A549 (cell line): ENCODE data around the gene TWIST1. TPM values are rescaled to one million over a fixed set of nuclear protein-coding genes. Genes with fewer than 3 reads are reported as not detected.

Experiments
- ATAC-seq, 2 experiments: fragments of 200-7000 bp in 1 of 2; fragments of >200 bp in 1 of 2; cut with Nextera tagmentation in 1 of 2; cut with Tn5 transposase in 1 of 2; 3 replicates each; pipeline versions ENCODE4 v1.8.0 to v1.9.1; 2018 to 2020; ENCODE audit warnings: mild to moderate bottlenecking in 1 of 2, moderate library complexity in 1 of 2
- CTCF ChIA-PET: fragments of 300-600 bp; sonication (Branson Sonifier 250); formaldehyde crosslinking; extraction: SDS; loops from one replicate; lab custom pipeline; 2021; ENCODE audit warnings: antibody characterized with exemption, inconsistent platforms; lab: Yijun Ruan, JAX
- POLR2A ChIA-PET: fragments of 350-600 bp; formaldehyde crosslinking; extraction: SDS; loops from one replicate; lab custom pipeline; 2021; ENCODE audit warnings: antibody characterized with exemption, inconsistent platforms; lab: Yijun Ruan, JAX
- DNase-seq, 2 experiments: peaks; one replicate each; pipeline versions ENCODE4 v3.0.0 to v3.0.0-alpha.2; 2011 to 2016; ENCODE audit warnings: low read depth in 1 of 2, low spot score in 1 of 2
- FAIRE-seq: peaks from 2 replicates; lab custom pipeline; 2011; peaks lifted over from hg19 to GRCh38; lab: Jason Lieb, UNC
- H3K27ac ChIP-seq, 2 experiments: fragments of >200 bp; sonication (Bioruptor Twin); formaldehyde crosslinking; 3 replicates each; pipeline ENCODE4 v1.5.1; 2016 to 2017
- H3K4me1 ChIP-seq: fragments of >200 bp; sonication (Bioruptor Twin); formaldehyde crosslinking; 3 replicates; pipeline ENCODE4 v1.6.1; 2016
- H3K4me2 ChIP-seq: fragments of >200 bp; sonication (Bioruptor Twin); formaldehyde crosslinking; 3 replicates; pipeline ENCODE4 v1.6.1; 2016
- H3K4me3 ChIP-seq: fragments of >200 bp; sonication (Bioruptor Twin); formaldehyde crosslinking; 3 replicates; pipeline ENCODE4 v1.5.1; 2016
- H3K9me3 ChIP-seq: fragments of >200 bp; sonication (Bioruptor Twin); formaldehyde crosslinking; 3 replicates; pipeline ENCODE4 v1.6.1; 2016
- ATOH8 ChIP-seq: fragments of 250-450 bp; sonication (Bioruptor Pico); IDR thresholded peaks from 2 replicates; pipeline ENCODE4 v1.5.0; 2020; ENCODE audit warnings: low read depth, mild to moderate bottlenecking, moderate library complexity
- BCL3 ChIP-seq: fragments of >200 bp; sonication (Bioruptor Twin); formaldehyde crosslinking; IDR thresholded peaks from 3 replicates; pipeline ENCODE4 v1.6.1; 2016
- CBX2 ChIP-seq: fragments of 200-600 bp; sonication (generic); IDR thresholded peaks from 2 replicates; pipeline ENCODE4 v1.6.1; 2016; ENCODE audit warnings: low read depth, mild to moderate bottlenecking, borderline replicate concordance
- CEBPB ChIP-seq, 2 experiments: fragments of >200 bp in 1 of 2; sonication (Bioruptor Twin) in 1 of 2; formaldehyde crosslinking in 1 of 2; IDR thresholded peaks; 2 replicates each; pipeline ENCODE4 v1.6.1; 2012 to 2016
- CHD2 ChIP-seq: fragments of 150-350 bp; IDR thresholded peaks from 2 replicates; pipeline ENCODE4 v1.6.1; 2014; ENCODE audit warnings: low read length; ENCODE audit not compliant: partially characterized antibody
- CTCF ChIP-seq: fragments of >200 bp; sonication (Bioruptor Twin); formaldehyde crosslinking; IDR thresholded peaks from 3 replicates; pipeline ENCODE4 v1.5.1; 2016
- E2F6 ChIP-seq: IDR thresholded peaks from 2 replicates; pipeline ENCODE4 v1.6.1; 2012; ENCODE audit warnings: low read depth, borderline replicate concordance
- EP300 ChIP-seq, 2 experiments: fragments of >200 bp; sonication (Bioruptor Twin); formaldehyde crosslinking; IDR thresholded peaks; 2 replicates in 1 of 2; 3 replicates in 1 of 2; pipeline ENCODE4 v1.6.1; 2016 to 2017
- FOSB ChIP-seq: fragments of 250-450 bp; sonication (Bioruptor Pico); IDR thresholded peaks from 2 replicates; pipeline ENCODE4 v1.5.0; 2020; ENCODE audit warnings: mild to moderate bottlenecking, moderate library complexity
- GATA3 ChIP-seq: IDR thresholded peaks from 2 replicates; pipeline ENCODE4 v1.6.1; 2012; ENCODE audit warnings: borderline replicate concordance
- HOXB5 ChIP-seq: fragments of 250-450 bp; sonication (Bioruptor Pico); IDR thresholded peaks from 2 replicates; pipeline ENCODE4 v1.5.0; 2020; ENCODE audit warnings: mild to moderate bottlenecking, moderate library complexity
- MAX ChIP-seq: IDR thresholded peaks from 2 replicates; pipeline ENCODE4 v1.6.1; 2012
- MYC ChIP-seq: IDR thresholded peaks from 2 replicates; pipeline ENCODE4 v1.6.1; 2012; ENCODE audit warnings: mild to moderate bottlenecking, inconsistent platforms, low read length, improper control_type of control experiment, borderline replicate concordance
- NR3C1 ChIP-seq: fragments of >200 bp; sonication (Bioruptor Twin); formaldehyde crosslinking; IDR thresholded peaks from 3 replicates; pipeline ENCODE4 v1.6.1; 2017
- POLR2AphosphoS2 ChIP-seq: conservative IDR thresholded peaks from 2 replicates; pipeline ENCODE4 v1.6.1; 2012; ENCODE audit warnings: low read length, improper control_type of control experiment, inconsistent platforms
- RAD21 ChIP-seq, 2 experiments: fragments of >200 bp in 1 of 2; sonication (Bioruptor Twin) in 1 of 2; formaldehyde crosslinking in 1 of 2; IDR thresholded peaks in 1 of 2; conservative IDR thresholded peaks in 1 of 2; 2 replicates in 1 of 2; 3 replicates in 1 of 2; pipeline ENCODE4 v1.6.1; 2012 to 2018; ENCODE audit warnings: inconsistent platforms in 1 of 2
- RCOR1 ChIP-seq: fragments of 150-350 bp; IDR thresholded peaks from 2 replicates; pipeline ENCODE4 v1.6.1; 2014; ENCODE audit warnings: antibody characterized with exemption, low read length, low read depth
- REST ChIP-seq: fragments of 200-600 bp; sonication (generic); IDR thresholded peaks from 2 replicates; pipeline ENCODE4 v1.6.1; 2016; ENCODE audit warnings: antibody characterized with exemption, mild to moderate bottlenecking, moderate library complexity
- SREBF2 ChIP-seq: fragments of 450-650 bp; IDR thresholded peaks from 2 replicates; pipeline ENCODE4 v1.6.1; 2014; ENCODE audit warnings: mild to moderate bottlenecking, moderate library complexity
- TFCP2L1 ChIP-seq: fragments of 250-450 bp; sonication (Bioruptor Pico); IDR thresholded peaks from 2 replicates; pipeline ENCODE4 v1.5.0; 2021; ENCODE audit warnings: mild to moderate bottlenecking
- ZNF302 ChIP-seq: fragments of 250-450 bp; sonication (Bioruptor Pico); IDR thresholded peaks from 2 replicates; pipeline ENCODE4 v1.9.0; 2021; ENCODE audit warnings: inconsistent platforms, mild to moderate bottlenecking, moderate library complexity
- WGBS: methylation state at CpG from one replicate; pipeline ENCODE4 v1.1.6; 2017; ENCODE audit errors: missing lambda C conversion rate; 5-methylcytosine and 5-hydroxymethylcytosine counted together
- polyA plus RNA-seq, 4 experiments: library from polyadenylated mRNA; depleted of rRNA in 3 of 4; stranded (reverse); fragments of >200 nt; fragmentation: RNase III in 1 of 4; extraction: RNeasy Plus Mini Kit Qiagen cat#74134 plus additional on column Dnase treatment in 1 of 4; gene quantifications; 2 replicates in 3 of 4; 3 replicates in 1 of 4; pipeline ENCODE4 v1.2.3, GENCODE V29; 2011 to 2017

Gene TWIST1
- polyA plus RNA-seq, 2 of the 4 experiments (the other 2 are of a cell fraction) = 0.61 to 1.3 TPM

- TF ChIP-seq CTCF = no peak
- no peak for TF ChIP-seq GATA3
- no peak for TF ChIP-seq ZNF302
- no peak for TF ChIP-seq FOSB (CRISPR knock-in tag)
- TF ChIP-seq RCOR1 = no peak
- no peak for TF ChIP-seq ATOH8
- TF ChIP-seq NR3C1 = no peak
- no peak for TF ChIP-seq SREBF2
- TF ChIP-seq E2F6 = no peak
- no peak for TF ChIP-seq CBX2
- no peak for TF ChIP-seq CHD2
- TF ChIP-seq BCL3 = no peak
Measured at GRCh38 chr7:19118636-19119371, 1.4 kb upstream of the TWIST1 start (continued).

GRCh38 chr7:19117870-19118608 lies 603 bp upstream of the TWIST1 start:
- H3K4me2 ChIP-seq = peak overlapping the region; percentile 83
- peak overlapping the region; percentile 62 for H3K4me3 ChIP-seq

GRCh38 chr7:19116121-19117090 lies 1.0 kb downstream of the TWIST1 start:
- FAIRE-seq = no peak
- DNase-seq = peak; percentile 25 to 33
- Histone ChIP-seq H3K4me3 (peak overlapping the region; percentile 62), H3K9me3 (no peaks in the 10 kb centered on the region), H3K4me1 (no peaks in the 10 kb centered on the region), H3K4me2 (peak overlapping the region; percentile 83), H3K27ac (peak overlapping the region; percentile 42 to 82; a peak in 5 of 6 replicates)
- CTCF ChIA-PET = interaction anchor here (0.6 to 1.9 kb wide), 5 partner anchors 375 to 1328 kb away, joined by 3 to 11 read pairs (median 4); no protein-coding TSS in a partner anchor
- WGBS = 21% methylated on average over 35 of the region's 70 CpGs
- POLR2A ChIA-PET = interaction anchor here (0.6 to 0.7 kb wide), 2 partner anchors 422 to 423 kb away, joined by 3 to 5 read pairs; no protein-coding TSS in a partner anchor
- peak; percentile 58 to 65 for ATAC-seq
- TF ChIP-seq REST = no peak
- TF ChIP-seq MAX = peak; percentile 25; the same call in 1 of the 2 replicates

More at GRCh38 chr7:19117870-19118608, 603 bp upstream of the TWIST1 start:
- H3K4me1 ChIP-seq = no peaks in the 10 kb centered on the region
- POLR2A ChIA-PET = interaction anchor here (0.6 kb wide), 1 partner anchor 308 kb away, joined by 3 read pairs; no protein-coding TSS in a partner anchor
- CTCF ChIA-PET = no interaction called here
- DNase-seq (no peak), ATAC-seq (peak; percentile 8 to 30; a peak in 3 of 6 replicates), FAIRE-seq (no peak)
- no peaks in the 10 kb centered on the region for H3K9me3 ChIP-seq
- 87% methylated on average over 22 of the region's 51 CpGs for WGBS
- peak overlapping the region in 1 of 2 experiments; percentile 82; a peak in 4 of 6 replicates for H3K27ac ChIP-seq
- TF ChIP-seq EP300 (IDR thresholded peaks at IDR 0.05) = no peak
- TF ChIP-seq RAD21 (conservative IDR thresholded peaks at IDR 0.05 in 1 of 2, IDR thresholded peaks at IDR 0.05 in 1 of 2) = peak in 1 of 2 experiments; percentile 29; a peak in 1 of 5 replicates
- TF ChIP-seq POLR2AphosphoS2 = no peak
- TF ChIP-seq MYC = no peak
- no peak for TF ChIP-seq HOXB5 (CRISPR knock-in tag)
- TF ChIP-seq CEBPB (IDR thresholded peaks at IDR 0.05) = no peak
- no peak for TF ChIP-seq TFCP2L1 (CRISPR knock-in tag)
